GM18909 (cell line): ENCODE results near the gene SFXN5.

Experiments
- ATAC-seq: cut with Tn5 transposase; IDR thresholded peaks from one replicate; pipeline ENCODE4 v1.9.1; 2021; ENCODE audit warnings: mild to moderate bottlenecking; ENCODE audit not compliant: unreplicated experiment, poor library complexity

The SFXN5 gene

DNA sequence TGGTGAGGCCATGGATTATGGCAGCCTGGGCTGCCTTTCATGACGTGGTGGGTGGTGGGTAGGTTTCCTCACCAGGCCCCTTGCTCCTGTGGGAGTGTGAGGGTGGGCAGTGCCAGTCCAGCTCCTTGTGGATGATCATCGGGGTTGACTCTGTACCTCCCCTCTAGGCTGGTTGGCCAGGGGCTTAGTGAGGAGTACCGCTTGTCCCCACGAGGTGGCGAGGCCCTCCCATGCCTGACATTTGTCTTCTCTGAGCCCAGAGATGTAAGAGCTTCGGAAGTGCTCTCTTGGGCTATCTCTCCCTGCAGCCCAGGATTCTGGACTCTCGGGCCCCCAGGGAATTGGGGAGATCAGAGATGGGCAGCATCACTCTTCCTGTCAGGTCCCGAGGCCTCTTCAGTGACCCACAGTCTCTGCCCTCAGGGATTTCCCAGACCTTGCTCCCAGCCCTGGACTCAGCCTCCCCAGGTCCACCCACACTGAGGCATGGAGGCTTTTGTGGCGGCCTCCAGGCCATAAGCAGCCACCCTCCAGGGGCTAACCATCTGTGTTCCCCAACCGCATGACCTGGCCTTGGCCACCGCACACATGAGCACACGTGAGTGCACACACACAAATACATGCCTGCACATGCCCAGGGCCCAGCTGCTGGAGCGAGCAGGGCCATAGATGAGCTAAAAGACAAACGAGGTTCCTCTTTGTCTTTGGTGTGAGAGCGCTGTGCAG, 177.8 kb downstream of the SFXN5 start:
- ATAC-seq = peak; percentile 75

GRCh38 chr2:72892506-72893173, 178.9 kb downstream of the SFXN5 start:
- ATAC-seq = peak; percentile 67
